T-cell (primary cell): ENCODE results near the gene AMFR. TPM values are rescaled to one million over a fixed set of nuclear protein-coding genes. Genes with fewer than 3 reads are reported as not detected.

ENCODE experiments used
- ATAC-seq, 4 experiments: fragments of 200-7000 bp in 3 of 4; fragments of 150-1000 bp in 1 of 4; cut with Tn5 transposase; replicated peaks in 1 of 4; 1 replicate in 3 of 4; 2 replicates in 1 of 4; pipeline ENCODE4 v1.10.0; 2021; ENCODE audit warnings: moderate library complexity in 3 of 4, mild to moderate bottlenecking in 2 of 4, moderate number of reproducible peaks in 1 of 4
- CTCF ChIA-PET, 2 donors: fragments of 300-600 bp; sonication (Branson Sonifier 250); formaldehyde crosslinking; loops; one replicate each; lab custom pipeline; 2022; ENCODE audit warnings: antibody characterized with exemption in 2 of 2; lab: Charles Lee
- POLR2A ChIA-PET, 2 donors: fragments of 300-600 bp; sonication (Branson Sonifier 250); formaldehyde crosslinking; loops; one replicate each; lab custom pipeline; 2022; ENCODE audit warnings: antibody characterized with exemption in 2 of 2; lab: Charles Lee
- DNase-seq, 35 experiments: peaks; one replicate each; pipeline versions ENCODE4 v3.0.0 to v3.0.0-alpha.2; 2013 to 2023
- H3K27ac ChIP-seq: one replicate; pipeline ENCODE4 v1.5.1; 2013; ENCODE audit warnings: low read length
- H3K27me3 ChIP-seq, 2 experiments: replicated peaks in 1 of 2; 1 replicate in 1 of 2; 2 replicates in 1 of 2; pipeline versions ENCODE4 v1.6.1 to v1.7.0; 2013; ENCODE audit warnings: low read length in 1 of 2, mixed read lengths in 1 of 2; ENCODE audit not compliant: control insufficient read depth in 2 of 2, insufficient read depth in 2 of 2; ENCODE audit errors: extremely low read depth in 1 of 2
- H3K36me3 ChIP-seq, 2 donors: 1 replicate in 1 of 2; 2 replicates in 1 of 2; pipeline versions ENCODE4 v1.6.1 to v1.7.0; 2013; ENCODE audit warnings: low read length in 1 of 2; ENCODE audit not compliant: control insufficient read depth in 2 of 2, insufficient read depth in 1 of 2; ENCODE audit errors: extremely low read depth in 1 of 2
- H3K4me1 ChIP-seq, 2 experiments: 1 replicate in 1 of 2; 2 replicates in 1 of 2; pipeline versions ENCODE4 v1.6.1 to v1.7.0; 2013; ENCODE audit warnings: low read length in 2 of 2, mixed read lengths in 1 of 2; ENCODE audit not compliant: insufficient read depth in 2 of 2, control insufficient read depth in 1 of 2; ENCODE audit errors: extremely low read depth in 1 of 2
- H3K4me3 ChIP-seq, 2 donors: 1 replicate in 1 of 2; 2 replicates in 1 of 2; pipeline versions ENCODE4 v1.5.1 to v1.7.0; 2013; ENCODE audit warnings: mild to moderate bottlenecking in 2 of 2, low read length in 1 of 2, moderate library complexity in 1 of 2; ENCODE audit not compliant: control insufficient read depth in 1 of 2; ENCODE audit errors: extremely low read depth in 1 of 2
- H3K9me3 ChIP-seq: 2 replicates; pipeline ENCODE4 v1.7.0; 2013
- H3K27ac Mint-ChIP-seq, 2 donors: one replicate each; pipeline ENCODE4 v1.8.0; 2020 to 2021; ENCODE audit warnings: mild to moderate bottlenecking in 2 of 2, mixed read lengths in 2 of 2
- H3K27me3 Mint-ChIP-seq, 2 donors: one replicate each; pipeline ENCODE4 v1.8.0; 2021 to 2022; ENCODE audit warnings: mixed read lengths in 2 of 2
- H3K36me3 Mint-ChIP-seq: one replicate; pipeline ENCODE4 v1.8.0; 2021; ENCODE audit warnings: mixed read lengths
- H3K4me1 Mint-ChIP-seq, 3 donors: one replicate each; pipeline ENCODE4 v1.8.0; 2020 to 2022; ENCODE audit warnings: mixed read lengths in 3 of 3, mild to moderate bottlenecking in 1 of 3
- H3K4me3 Mint-ChIP-seq, 3 donors: one replicate each; pipeline ENCODE4 v1.8.0; 2020 to 2022; ENCODE audit warnings: mild to moderate bottlenecking in 3 of 3, mixed read lengths in 3 of 3, moderate library complexity in 3 of 3
- H3K9me3 Mint-ChIP-seq, 3 donors: one replicate each; pipeline ENCODE4 v1.8.0; 2020 to 2022; ENCODE audit warnings: mixed read lengths in 3 of 3
- WGBS: methylation state at CpG from one replicate; pipeline ENCODE4 v1.1.5; 2013; ENCODE audit warnings: missing lambda C conversion rate; ENCODE audit not compliant: insufficient coverage; 5-methylcytosine and 5-hydroxymethylcytosine counted together
- total RNA-seq, 35 experiments: library from RNA in 6 of 35; stranded (reverse) in 6 of 35; fragments of 120-200 nt in 1 of 35; gene quantifications; one replicate each; pipeline versions ENCODE4 v1.2.1 to v1.2.4 and lab custom pipeline; 2013 to 2026

Gene AMFR
- total RNA-seq (10 to 100 TPM; 60.4 to 71.9 (median 68.4) TPM), total RNA-seq (lab: John Stamatoyannopoulos, UW) (62.8 to 208 (median 100) reads per million in 29 experiments)
- total RNA-seq (2013), result 64.0 TPM

DNA sequence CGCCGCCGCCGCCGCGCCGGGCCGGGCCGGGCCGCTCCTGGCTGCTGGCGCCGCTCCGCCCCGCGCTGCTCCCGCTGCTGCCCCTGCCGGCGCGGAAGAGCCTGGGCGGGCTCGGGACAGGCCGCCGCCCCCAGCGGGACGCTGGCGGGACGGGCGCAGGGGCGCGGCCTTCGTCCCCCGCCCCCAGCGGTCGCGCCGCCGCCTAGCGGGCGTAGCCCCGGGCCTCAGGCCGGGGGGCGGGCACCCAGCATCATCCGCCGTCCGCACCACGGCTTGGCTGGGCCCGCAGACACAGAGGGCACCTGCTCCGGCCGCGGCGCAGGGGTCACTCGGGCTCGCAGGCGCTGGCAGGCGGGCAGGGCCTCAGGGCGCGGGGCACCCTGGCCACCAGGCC lies at the start of gene AMFR:
TSS of gene AMFR (minus strand) at position 107 of the 394 bp plus-strand sequence. CDS start 218 bp downstream, outside the sequence.
- ChIA-PET POLR2A (interaction anchor here in 1 of 2 donors (0.6 kb wide), 1 partner anchor 27 kb away, joined by 6 read pairs; no protein-coding TSS in a partner anchor), CTCF (no interaction called here)
- ATAC-seq (peak; percentile 94 to 97 (median 96)), DNase-seq (peak; percentile 33 to 92 (median 60))
- Mint-ChIP-seq H3K36me3 (no peaks in the 10 kb centered on the region), H3K9me3 (no peaks in the 10 kb centered on the region), H3K4me3 (peak within 1 kb of the TSS; percentile 90 to 99 (median 98)), H3K27me3 (no peaks in the 10 kb centered on the region), H3K4me1 (peaks cover 38 to 43% (median 42%) of the 10 kb centered on the region in 3 donors), H3K27ac (peak within 1 kb of the TSS; percentile 84 to 91)
- Histone ChIP-seq H3K36me3 (peaks cover 0 to under 1% of the 10 kb centered on the region in 2 donors), H3K9me3 (no peaks in the 10 kb centered on the region), H3K4me3 (peak within 1 kb of the TSS; percentile 50 to 74), H3K27ac (peak within 1 kb of the TSS; percentile 27), H3K27me3 (no peaks in the 10 kb centered on the region), H3K4me1 (peaks cover 7 to 18% of the 10 kb centered on the region in 2 experiments)
- 1% methylated on average over 56 of the region's 57 CpGs for WGBS

DNA sequence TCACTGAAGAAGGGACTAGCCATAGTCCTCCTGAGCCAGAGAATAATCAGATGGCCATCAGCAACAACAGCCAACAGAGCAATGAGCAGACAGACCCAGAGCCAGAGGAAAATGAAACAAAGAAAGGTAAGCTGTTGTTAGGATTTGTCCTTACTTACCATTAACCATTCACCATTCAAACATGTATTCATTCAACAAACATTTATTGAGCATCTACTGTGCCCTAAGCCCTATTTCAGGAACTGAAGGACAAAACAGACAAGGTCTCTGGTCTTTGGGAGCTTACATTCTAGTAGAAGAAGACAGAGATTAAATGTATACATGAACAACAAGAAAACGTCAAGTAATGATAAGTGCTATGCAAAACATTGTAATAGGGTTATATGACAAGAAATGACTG lies 45.3 kb upstream of the AMFR start:
- no peaks in the 10 kb centered on the region for H3K9me3 Mint-ChIP-seq
- 100% methylated on average over 1 of the region's 1 CpG for WGBS
- no peaks in the 10 kb centered on the region for H3K4me1 ChIP-seq
- H3K27me3 Mint-ChIP-seq, result no peaks in the 10 kb centered on the region
- ChIA-PET CTCF (interaction anchor here in 1 of 2 donors (0.7 kb wide), 1 partner anchor 10 kb away, joined by 5 read pairs; no protein-coding TSS in a partner anchor), POLR2A (no interaction called here)
- H3K4me3 ChIP-seq, result no peak overlapping the region
- no peak overlapping the region for H3K27ac ChIP-seq
- H3K9me3 ChIP-seq, result no peaks in the 10 kb centered on the region
- no peak for ATAC-seq
- H3K27me3 ChIP-seq, result no peaks in the 10 kb centered on the region
- peaks cover 9 to 87% of the 10 kb centered on the region in 2 donors for H3K36me3 ChIP-seq
- no peak for DNase-seq
- H3K36me3 Mint-ChIP-seq, result peaks cover 57% of the 10 kb centered on the region
- no peak overlapping the region for H3K27ac Mint-ChIP-seq
- H3K4me1 Mint-ChIP-seq, result no peaks in the 10 kb centered on the region
- H3K4me3 Mint-ChIP-seq, result no peak overlapping the region

DNA sequence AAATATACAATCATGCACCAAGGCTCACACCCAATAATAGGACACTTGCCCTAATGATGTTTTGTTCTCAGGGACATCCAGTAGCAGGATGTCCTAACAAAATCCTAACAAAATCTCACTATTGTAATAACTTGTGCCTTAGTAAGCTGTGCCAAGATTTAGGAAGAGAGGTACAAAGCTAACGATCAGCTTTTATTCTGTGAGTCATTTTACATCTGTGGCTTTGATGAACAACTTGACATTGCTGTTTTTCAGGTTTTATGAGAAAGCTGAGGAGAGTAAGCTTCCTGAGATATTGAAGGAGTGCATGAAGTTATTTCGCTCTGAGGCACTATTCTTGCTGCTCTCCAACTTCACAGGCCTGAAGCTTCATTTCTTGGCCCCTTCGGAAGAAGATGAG lies 44.9 kb upstream of the AMFR start:
- H3K27me3 ChIP-seq, result no peaks in the 10 kb centered on the region
- H3K4me1 ChIP-seq, result no peaks in the 10 kb centered on the region
- Mint-ChIP-seq H3K4me1 (no peaks in the 10 kb centered on the region), H3K27ac (no peak overlapping the region), H3K9me3 (no peaks in the 10 kb centered on the region), H3K4me3 (no peak overlapping the region), H3K27me3 (no peaks in the 10 kb centered on the region), H3K36me3 (peaks cover 57% of the 10 kb centered on the region)
- DNase-seq, result no peak
- POLR2A ChIA-PET, result no interaction called here
- ATAC-seq, result no peak
- no peak overlapping the region for H3K4me3 ChIP-seq
- CTCF ChIA-PET, result no interaction called here
- no CpG with 5 or more reads among the region's 3 CpGs for WGBS
- H3K36me3 ChIP-seq, result peaks cover 5 to 86% of the 10 kb centered on the region in 2 donors
- no peaks in the 10 kb centered on the region for H3K9me3 ChIP-seq
- H3K27ac ChIP-seq, result no peak overlapping the region

DNA sequence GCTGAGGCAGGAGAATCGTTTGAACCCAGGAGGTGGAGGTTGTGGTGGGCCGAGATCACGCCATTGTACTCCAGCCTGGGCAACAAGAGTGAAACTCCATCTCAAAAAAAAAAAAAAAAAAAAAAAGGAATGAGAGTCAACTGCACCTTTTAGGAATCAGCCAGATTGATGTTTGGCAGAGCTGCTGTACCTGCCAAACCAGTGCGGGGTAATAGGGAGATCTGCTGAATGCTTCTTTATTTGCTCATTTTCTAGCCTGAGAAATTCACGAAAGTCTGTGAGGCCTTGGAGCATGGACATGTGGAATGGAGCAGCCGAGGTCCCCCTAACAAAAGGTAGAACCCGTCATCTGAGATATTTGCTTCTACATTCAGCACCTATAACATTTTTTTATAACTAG lies 44.4 kb upstream of the AMFR start:
- ATAC-seq (no peak), DNase-seq (no peak)
- no peak overlapping the region for H3K4me3 ChIP-seq
- no peaks in the 10 kb centered on the region for H3K4me1 ChIP-seq
- no peak overlapping the region for H3K27ac ChIP-seq
- peaks cover 56% of the 10 kb centered on the region for H3K36me3 Mint-ChIP-seq
- POLR2A ChIA-PET, result no interaction called here
- H3K36me3 ChIP-seq, result peaks cover 5 to 82% of the 10 kb centered on the region in 2 donors
- no CpG with 5 or more reads among the region's 7 CpGs for WGBS
- CTCF ChIA-PET, result no interaction called here
- no peaks in the 10 kb centered on the region for H3K27me3 Mint-ChIP-seq
- no peaks in the 10 kb centered on the region for H3K9me3 Mint-ChIP-seq
- no peak overlapping the region for H3K4me3 Mint-ChIP-seq
- H3K27me3 ChIP-seq, result no peaks in the 10 kb centered on the region
- H3K9me3 ChIP-seq, result no peaks in the 10 kb centered on the region
- H3K27ac Mint-ChIP-seq, result no peak overlapping the region
- no peaks in the 10 kb centered on the region for H3K4me1 Mint-ChIP-seq

DNA sequence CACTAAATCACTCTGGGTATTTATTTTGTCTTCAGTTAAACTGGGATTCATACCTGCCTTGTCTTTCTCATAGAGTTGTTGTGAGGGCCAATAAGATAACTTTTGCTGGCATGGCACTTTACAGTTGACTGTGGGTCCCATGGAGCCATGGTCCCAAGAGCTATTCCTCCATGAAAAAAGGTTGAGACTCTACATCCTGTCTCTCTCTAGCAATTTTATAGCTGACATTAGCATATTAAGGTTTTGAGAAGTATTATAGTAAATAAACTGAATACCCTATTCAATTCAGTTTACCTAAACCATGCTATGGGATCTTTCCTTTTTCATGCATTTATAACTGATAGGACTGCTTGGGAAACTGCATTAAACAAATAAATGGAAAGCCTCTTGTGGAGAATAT lies 43.5 kb upstream of the AMFR start:
- no peak for ATAC-seq
- Mint-ChIP-seq H3K4me3 (no peak overlapping the region), H3K27ac (peak overlapping the region in 1 of 2 donors; percentile 11), H3K4me1 (no peaks in the 10 kb centered on the region), H3K36me3 (peaks cover 65% of the 10 kb centered on the region), H3K27me3 (no peaks in the 10 kb centered on the region), H3K9me3 (no peaks in the 10 kb centered on the region)
- H3K36me3 ChIP-seq, result peaks cover 5 to 89% of the 10 kb centered on the region in 2 donors
- H3K9me3 ChIP-seq, result no peaks in the 10 kb centered on the region
- ChIA-PET CTCF (no interaction called here), POLR2A (no interaction called here)
- H3K27ac ChIP-seq, result no peak overlapping the region
- DNase-seq, result no peak
- H3K4me3 ChIP-seq, result no peak overlapping the region
- no peaks in the 10 kb centered on the region for H3K4me1 ChIP-seq
- no peaks in the 10 kb centered on the region for H3K27me3 ChIP-seq

DNA sequence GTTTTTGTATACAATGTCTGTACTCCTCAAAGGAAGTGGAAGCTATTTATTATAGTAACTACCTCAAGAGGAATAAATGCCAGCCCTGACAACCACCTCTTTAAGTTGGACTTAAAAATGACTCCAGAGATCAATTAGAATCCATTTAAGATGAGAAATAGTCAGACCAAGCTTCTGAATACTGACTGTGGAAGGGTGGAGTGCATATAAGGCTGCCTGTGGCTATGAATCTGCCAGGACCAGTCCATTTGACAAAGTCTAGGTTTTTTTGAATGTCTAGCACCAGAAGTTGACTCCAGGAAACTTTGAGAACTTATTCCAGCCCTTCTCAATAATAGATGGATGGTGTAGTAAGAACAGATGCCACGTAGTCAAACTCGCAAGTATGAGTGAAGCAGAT lies 41.0 kb upstream of the AMFR start:
- Mint-ChIP-seq H3K27me3 (no peaks in the 10 kb centered on the region), H3K9me3 (no peaks in the 10 kb centered on the region), H3K36me3 (peaks cover 69% of the 10 kb centered on the region), H3K4me3 (no peak overlapping the region), H3K27ac (no peak overlapping the region), H3K4me1 (peaks cover 0 to 5% (median 3%) of the 10 kb centered on the region in 3 donors)
- WGBS, result 100% methylated on average over 2 of the region's 2 CpGs
- Histone ChIP-seq H3K4me1 (no peaks in the 10 kb centered on the region), H3K4me3 (no peak overlapping the region), H3K36me3 (peaks cover 5 to 83% of the 10 kb centered on the region in 2 donors), H3K27ac (no peak overlapping the region), H3K9me3 (no peaks in the 10 kb centered on the region), H3K27me3 (no peaks in the 10 kb centered on the region)
- no peak for DNase-seq
- ChIA-PET POLR2A (no interaction called here), CTCF (no interaction called here)
- no peak for ATAC-seq
